Measurements from ENCODE around the gene IFT25. TPM values are rescaled to one million over a fixed set of nuclear protein-coding genes. Genes with fewer than 3 reads are reported as not detected.

The IFT25 gene
- total RNA-seq, 1 donor from 2014 or later, result 11.9 TPM

GRCh38 chr1:53938136-53938830 lies 7.2 kb downstream of the IFT25 start:
- intact Hi-C loops (cut with DNase I), result no loop called here
- ATAC-seq (no peak), DNase-seq (ENCODE audit: missing footprints) (no peak)

GRCh38 chr1:53936430-53936829 lies 9.1 kb downstream of the IFT25 start:
- DNase-seq (ENCODE audit: missing footprints) (no peak), ATAC-seq (no peak)
- intact Hi-C loops (cut with DNase I), result no loop called here

GRCh38 chr1:53934170-53934765 lies 11.2 kb downstream of the IFT25 start:
- DNase-seq (ENCODE audit: missing footprints) (no peak), ATAC-seq (no peak)
- intact Hi-C loops (cut with DNase I), result no loop called here

GRCh38 chr1:53931523-53931922 lies 14.0 kb downstream of the IFT25 start:
- no peak for DNase-seq (ENCODE audit: missing footprints)
- intact Hi-C loops (cut with DNase I), result no loop called here
- no peak for ATAC-seq

- no peak for ATAC-seq
- intact Hi-C loops (cut with DNase I), result no loop called here
- DNase-seq (ENCODE audit: missing footprints), result no peak
Observed at GRCh38 chr1:53930932-53931331, 14.6 kb downstream of the IFT25 start.

GRCh38 chr1:53929246-53929960 lies 16.1 kb downstream of the IFT25 start:
- intact Hi-C loops (cut with DNase I), result no loop called here
- ATAC-seq (no peak), DNase-seq (ENCODE audit: missing footprints) (no peak)

- ATAC-seq, result no peak
- intact Hi-C loops (cut with DNase I), result no loop called here
Observed at GRCh38 chr1:53927376-53927881, 18.1 kb downstream of the IFT25 start.

GRCh38 chr1:53919675-53920066 lies 25.8 kb downstream of the IFT25 start:
- DNase-seq (ENCODE audit: missing footprints) (no peak), ATAC-seq (no peak)
- intact Hi-C loops (cut with DNase I), result no loop called here

More at GRCh38 chr1:53927376-53927881, 18.1 kb downstream of the IFT25 start:
- no peak for DNase-seq (ENCODE audit: missing footprints)

- ATAC-seq, result no peak
- no peak for DNase-seq (ENCODE audit: missing footprints)
- intact Hi-C loops (cut with DNase I), result no loop called here
Observed at GRCh38 chr1:53918343-53918742, 27.2 kb downstream of the IFT25 start.

GRCh38 chr1:53913352-53914033 lies 32.0 kb downstream of the IFT25 start:
- DNase-seq (ENCODE audit: missing footprints) (no peak), ATAC-seq (no peak)
- intact Hi-C loops (cut with DNase I), result no loop called here

GRCh38 chr1:53911442-53911841 lies 34.1 kb downstream of the IFT25 start:
- intact Hi-C loops (cut with DNase I), result no loop called here
- no peak for ATAC-seq

GRCh38 chr1:53909946-53910345 lies 35.6 kb downstream of the IFT25 start:
- ATAC-seq, result no peak
- intact Hi-C loops (cut with DNase I), result no loop called here
- DNase-seq (ENCODE audit: missing footprints), result no peak

More at GRCh38 chr1:53911442-53911841, 34.1 kb downstream of the IFT25 start:
- DNase-seq (ENCODE audit: missing footprints), result no peak

- no peak for DNase-seq (ENCODE audit: missing footprints)
- no peak for ATAC-seq
- intact Hi-C loops (cut with DNase I), result no loop called here
Observed at GRCh38 chr1:53906121-53906520, 39.4 kb downstream of the IFT25 start.

- no peak for DNase-seq (ENCODE audit: missing footprints)
- intact Hi-C loops (cut with DNase I), result no loop called here
- ATAC-seq, result no peak
Observed at GRCh38 chr1:53905509-53905908, 40.0 kb downstream of the IFT25 start.

GRCh38 chr1:53902235-53903138 lies 43.0 kb downstream of the IFT25 start:
- intact Hi-C loops (cut with DNase I), result no loop called here
- DNase-seq (ENCODE audit: missing footprints) (no peak), ATAC-seq (no peak)

GRCh38 chr1:53899708-53900107 lies 45.8 kb downstream of the IFT25 start:
- no peak for DNase-seq (ENCODE audit: missing footprints)
- intact Hi-C loops (cut with DNase I), result no loop called here
- no peak for ATAC-seq

GRCh38 chr1:53899206-53899628 lies 46.3 kb downstream of the IFT25 start:
- intact Hi-C loops (cut with DNase I), result no loop called here
- peak; percentile 46 for ATAC-seq
- DNase-seq (ENCODE audit: missing footprints), result no peak

GRCh38 chr1:53896635-53897229 lies 48.8 kb downstream of the IFT25 start:
- intact Hi-C loops (cut with DNase I), result no loop called here
- ATAC-seq (no peak), DNase-seq (ENCODE audit: missing footprints) (no peak)

All from Right ventricle myocardium inferior (tissue), 1 donor.